ENCODE results near the gene GNA12.
"Not testable (repeated sequence)": the region's sequence is repeated elsewhere in the genome, so short reads cannot be mapped to it uniquely, and the experiment has no call there.

- TF ChIP-seq, protein P1, sequence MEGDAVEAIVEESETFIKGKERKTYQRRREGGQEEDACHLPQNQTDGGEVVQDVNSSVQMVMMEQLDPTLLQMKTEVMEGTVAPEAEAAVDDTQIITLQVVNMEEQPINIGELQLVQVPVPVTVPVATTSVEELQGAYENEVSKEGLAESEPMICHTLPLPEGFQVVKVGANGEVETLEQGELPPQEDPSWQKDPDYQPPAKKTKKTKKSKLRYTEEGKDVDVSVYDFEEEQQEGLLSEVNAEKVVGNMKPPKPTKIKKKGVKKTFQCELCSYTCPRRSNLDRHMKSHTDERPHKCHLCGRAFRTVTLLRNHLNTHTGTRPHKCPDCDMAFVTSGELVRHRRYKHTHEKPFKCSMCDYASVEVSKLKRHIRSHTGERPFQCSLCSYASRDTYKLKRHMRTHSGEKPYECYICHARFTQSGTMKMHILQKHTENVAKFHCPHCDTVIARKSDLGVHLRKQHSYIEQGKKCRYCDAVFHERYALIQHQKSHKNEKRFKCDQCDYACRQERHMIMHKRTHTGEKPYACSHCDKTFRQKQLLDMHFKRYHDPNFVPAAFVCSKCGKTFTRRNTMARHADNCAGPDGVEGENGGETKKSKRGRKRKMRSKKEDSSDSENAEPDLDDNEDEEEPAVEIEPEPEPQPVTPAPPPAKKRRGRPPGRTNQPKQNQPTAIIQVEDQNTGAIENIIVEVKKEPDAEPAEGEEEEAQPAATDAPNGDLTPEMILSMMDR (IDR thresholded peaks at IDR 0.05 in 8 of 11, conservative IDR thresholded peaks at IDR 0.05 in 3 of 11) = not testable (repeated sequence)
- not testable (repeated sequence) for TF ChIP-seq POLR2AphosphoS5 (IDR thresholded peaks at IDR 0.05)
Observed at GRCh38 chr7:2693420-2694121, 150.5 kb downstream of the GNA12 start.

Data from spleen (tissue), 7 donors.